Measurements from ENCODE around the gene FAM163A. TPM values are rescaled to one million over a fixed set of nuclear protein-coding genes. Genes with fewer than 3 reads are reported as not detected.

The FAM163A gene
- total RNA-seq, 1 experiment from 2014 or later = not detected

DNA sequence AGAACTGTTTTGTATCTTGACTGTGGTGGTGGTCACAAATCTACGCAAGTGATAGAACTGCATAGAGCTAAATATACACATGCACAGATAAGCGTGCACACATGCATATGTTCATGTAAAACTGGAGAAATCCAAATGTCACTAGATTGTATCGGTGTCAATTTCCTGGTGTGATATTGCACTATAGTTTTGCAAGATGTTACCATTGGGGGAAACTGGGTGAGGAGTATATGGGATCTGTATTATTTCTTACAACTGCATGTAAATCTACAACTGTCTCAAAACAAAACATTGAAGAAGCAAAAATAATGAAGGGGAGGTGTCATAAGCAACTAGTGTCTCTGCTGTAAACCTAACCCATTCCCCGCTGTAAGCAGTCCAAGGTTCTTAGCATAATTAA, 30.2 kb downstream of the FAM163A start:
- Histone ChIP-seq H2AFZ (ENCODE audit: low read depth, low read length, poor library complexity, severe bottlenecking) (no peak overlapping the region), H3K79me2 (ENCODE audit: insufficient read depth, low read length) (no peaks in the 10 kb centered on the region), H3K36me3 (ENCODE audit: control insufficient read depth in 1 of 2, insufficient read depth in 2 of 2, low read length in 2 of 2) (no peaks in the 10 kb centered on the region), H3K9me2 (ENCODE audit: insufficient read depth) (no peaks in the 10 kb centered on the region), H3K4me1 (ENCODE audit: control insufficient read depth in 1 of 2, insufficient read depth in 2 of 2, low read length in 2 of 2) (no peaks in the 10 kb centered on the region), H4K20me1 (ENCODE audit: insufficient read depth) (no peaks in the 10 kb centered on the region), H3K27me3 (ENCODE audit: insufficient read depth, low read length) (no peaks in the 10 kb centered on the region), H3K9ac (ENCODE audit: low read length) (no peak overlapping the region), H3K27ac (ENCODE audit: low read depth, low read length) (no peak overlapping the region), H3K4me2 (ENCODE audit: low read length) (no peak overlapping the region), H3K4me3 (replicated peaks in 1 of 2; ENCODE audit: low read depth in 1 of 2, low read length in 2 of 2) (no peak overlapping the region), H3K9me3 (ENCODE audit: control insufficient read depth in 1 of 2, insufficient read depth in 1 of 2, low read depth in 1 of 2, low read length in 2 of 2) (no peaks in the 10 kb centered on the region)
- BruUV-seq (replicated peaks) = no TSS peak
- DNase-seq (ENCODE audit: low read depth, low spot score) (no peak), ATAC-seq (no peak)
- TF ChIP-seq SP1 (IDR thresholded peaks at IDR 0.05; ENCODE audit: low read depth) (no peak), EZH2 (IDR thresholded peaks at IDR 0.05) (no peak), JUND (IDR thresholded peaks at IDR 0.05) (no peak), SRF (IDR thresholded peaks at IDR 0.05; ENCODE audit: low read depth) (no peak), ZFX (IDR thresholded peaks at IDR 0.05) (no peak), YY1 (IDR thresholded peaks at IDR 0.05; ENCODE audit: extremely low read depth, insufficient replicate concordance, low read depth, low read length) (no peak), POLR2AphosphoS5 (IDR thresholded peaks at IDR 0.05; ENCODE audit: low read depth, low read length) (no peak), EGR1 (IDR thresholded peaks at IDR 0.05; ENCODE audit: low read depth) (no peak), TCF7L2 (IDR thresholded peaks at IDR 0.05; ENCODE audit: borderline replicate concordance, extremely low read depth, insufficient read depth, insufficient read length) (no peak), RAD21 (IDR thresholded peaks at IDR 0.05; ENCODE audit: low read depth) (no peak), CBX3 (IDR thresholded peaks at IDR 0.05; ENCODE audit: low read depth) (no peak)
- TF ChIP-seq, protein P1, sequence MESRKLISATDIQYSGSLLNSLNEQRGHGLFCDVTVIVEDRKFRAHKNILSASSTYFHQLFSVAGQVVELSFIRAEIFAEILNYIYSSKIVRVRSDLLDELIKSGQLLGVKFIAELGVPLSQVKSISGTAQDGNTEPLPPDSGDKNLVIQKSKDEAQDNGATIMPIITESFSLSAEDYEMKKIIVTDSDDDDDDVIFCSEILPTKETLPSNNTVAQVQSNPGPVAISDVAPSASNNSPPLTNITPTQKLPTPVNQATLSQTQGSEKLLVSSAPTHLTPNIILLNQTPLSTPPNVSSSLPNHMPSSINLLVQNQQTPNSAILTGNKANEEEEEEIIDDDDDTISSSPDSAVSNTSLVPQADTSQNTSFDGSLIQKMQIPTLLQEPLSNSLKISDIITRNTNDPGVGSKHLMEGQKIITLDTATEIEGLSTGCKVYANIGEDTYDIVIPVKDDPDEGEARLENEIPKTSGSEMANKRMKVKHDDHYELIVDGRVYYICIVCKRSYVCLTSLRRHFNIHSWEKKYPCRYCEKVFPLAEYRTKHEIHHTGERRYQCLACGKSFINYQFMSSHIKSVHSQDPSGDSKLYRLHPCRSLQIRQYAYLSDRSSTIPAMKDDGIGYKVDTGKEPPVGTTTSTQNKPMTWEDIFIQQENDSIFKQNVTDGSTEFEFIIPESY (IDR thresholded peaks at IDR 0.05; ENCODE audit: extremely low read depth, insufficient replicate concordance, low read length) = no peak
- TF ChIP-seq, protein P2, sequence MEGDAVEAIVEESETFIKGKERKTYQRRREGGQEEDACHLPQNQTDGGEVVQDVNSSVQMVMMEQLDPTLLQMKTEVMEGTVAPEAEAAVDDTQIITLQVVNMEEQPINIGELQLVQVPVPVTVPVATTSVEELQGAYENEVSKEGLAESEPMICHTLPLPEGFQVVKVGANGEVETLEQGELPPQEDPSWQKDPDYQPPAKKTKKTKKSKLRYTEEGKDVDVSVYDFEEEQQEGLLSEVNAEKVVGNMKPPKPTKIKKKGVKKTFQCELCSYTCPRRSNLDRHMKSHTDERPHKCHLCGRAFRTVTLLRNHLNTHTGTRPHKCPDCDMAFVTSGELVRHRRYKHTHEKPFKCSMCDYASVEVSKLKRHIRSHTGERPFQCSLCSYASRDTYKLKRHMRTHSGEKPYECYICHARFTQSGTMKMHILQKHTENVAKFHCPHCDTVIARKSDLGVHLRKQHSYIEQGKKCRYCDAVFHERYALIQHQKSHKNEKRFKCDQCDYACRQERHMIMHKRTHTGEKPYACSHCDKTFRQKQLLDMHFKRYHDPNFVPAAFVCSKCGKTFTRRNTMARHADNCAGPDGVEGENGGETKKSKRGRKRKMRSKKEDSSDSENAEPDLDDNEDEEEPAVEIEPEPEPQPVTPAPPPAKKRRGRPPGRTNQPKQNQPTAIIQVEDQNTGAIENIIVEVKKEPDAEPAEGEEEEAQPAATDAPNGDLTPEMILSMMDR (IDR thresholded peaks at IDR 0.05 in 2 of 3, conservative IDR thresholded peaks at IDR 0.05 in 1 of 3; ENCODE audit: borderline replicate concordance in 1 of 3, insufficient read depth in 1 of 3, low read depth in 2 of 3, low read length in 2 of 3) = no peak
- ChIA-PET RAD21 (ENCODE audit: low non-redundant PET in 1 of 2, low total read pairs in 2 of 2, uncharacterized antibody in 2 of 2, unreplicated experiment in 2 of 2) (no interaction called here), POLR2A (no interaction called here), CTCF (interaction anchor here (1.1 kb wide), 1 partner anchor 42 kb away, joined by 3 read pairs; no protein-coding TSS in a partner anchor)
- intact Hi-C loops (cut with micrococcal nuclease) = no loop called here
